ENCODE data around the gene TEDC1.

Gene TEDC1

DNA sequence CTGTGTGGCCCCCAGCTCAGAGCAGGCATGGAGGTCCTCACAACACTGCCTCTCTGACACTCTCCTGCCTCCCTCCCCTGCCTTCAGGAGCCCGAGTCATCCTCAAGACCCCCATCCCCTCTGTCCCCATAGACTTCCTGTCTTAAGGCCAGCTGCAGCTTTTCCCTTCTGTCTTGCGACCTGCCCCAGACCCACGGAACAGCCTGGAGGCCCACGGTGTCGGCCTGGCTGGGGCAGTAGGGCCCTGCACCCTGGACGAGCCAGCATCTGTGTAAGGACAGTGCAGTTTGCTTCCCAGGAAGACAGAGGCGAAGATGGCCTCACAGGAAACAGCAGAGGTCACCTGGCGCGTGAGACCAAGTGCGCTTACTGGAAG is 9.7 kb downstream of the TEDC1 start:
- Histone ChIP-seq H3K27ac (ENCODE audit: extremely low read depth, low read depth, low read length) (no peak overlapping the region), H3K4me3 (ENCODE audit: low read depth, low read length) (no peak overlapping the region), H3K4me1 (ENCODE audit: control insufficient read depth, insufficient read depth, low read length) (no peaks in the 10 kb centered on the region), H3K36me3 (ENCODE audit: control insufficient read depth in 2 of 2, insufficient read depth in 1 of 2, low read length in 2 of 2) (peaks cover 0 to 6% of the 10 kb centered on the region in 2 experiments; a peak in 1 of 3 replicates), H3K9me3 (ENCODE audit: control insufficient read depth, insufficient read depth, low read depth, low read length) (no peaks in the 10 kb centered on the region)
- CTCF ChIA-PET, result interaction anchor here (1.1 kb wide), 1 partner anchor 135 kb away, joined by 4 read pairs; no protein-coding TSS in a partner anchor
- POLR2A ChIA-PET, result interaction anchor here (1.3 to 1.4 kb wide), 2 partner anchors 9 to 11 kb away, joined by 3 to 5 read pairs; no protein-coding TSS in a partner anchor
- TF ChIP-seq ZBTB6 (tag by site-specific recombination; IDR thresholded peaks at IDR 0.05), result no peak
- no peak for TF ChIP-seq ZNF558 (tag by site-specific recombination; IDR thresholded peaks at IDR 0.05)
- TF ChIP-seq ZNF248 (tag by site-specific recombination; IDR thresholded peaks at IDR 0.05), result no peak
- TF ChIP-seq SP7 (tag by site-specific recombination; IDR thresholded peaks at IDR 0.05), result no peak

DNA sequence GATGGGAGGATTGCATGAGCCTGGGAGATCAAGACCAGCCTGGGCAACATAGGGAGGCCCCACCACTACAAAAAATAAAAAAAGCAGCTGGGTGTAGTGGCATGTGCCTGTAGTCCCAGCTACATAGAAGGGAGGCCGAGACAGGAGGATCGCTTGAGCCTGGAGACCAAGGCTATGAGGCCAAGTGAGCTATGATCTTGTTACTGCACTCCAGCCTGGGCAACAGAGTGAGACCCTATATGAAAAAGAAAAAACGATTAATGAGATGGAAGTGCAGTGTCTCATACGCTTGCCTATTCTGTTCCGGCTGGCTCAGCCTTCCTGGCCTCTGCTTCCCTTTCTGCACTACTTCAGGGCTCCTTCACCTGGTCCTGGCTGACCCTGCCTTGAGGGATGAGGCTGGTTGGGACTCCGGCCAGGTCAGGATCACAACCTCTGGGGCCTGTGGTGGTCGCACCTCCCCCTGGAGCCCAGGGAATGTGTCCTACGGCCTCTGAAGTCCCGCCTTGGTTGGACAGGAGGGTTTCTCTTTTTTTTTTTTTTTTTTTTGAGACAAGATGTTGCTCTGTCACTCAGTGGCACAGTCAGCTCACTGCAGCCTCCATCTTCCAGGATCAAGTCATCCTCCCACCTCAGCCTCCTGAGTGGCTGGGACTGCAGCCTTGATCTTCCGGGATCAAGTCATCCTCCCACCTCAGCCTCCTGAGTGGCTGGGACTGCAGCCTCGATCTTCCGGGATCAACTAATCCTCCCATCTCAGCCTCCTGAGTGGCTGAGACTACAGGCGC is 10.7 kb downstream of the TEDC1 start:
- TF ChIP-seq ZNF121 (tag by site-specific recombination; IDR thresholded peaks at IDR 0.05), result peak; percentile 94
- TF ChIP-seq GLI4 (tag by site-specific recombination; IDR thresholded peaks at IDR 0.05), result no peak
- peak; percentile 58 for TF ChIP-seq ZNF341 (tag by site-specific recombination; IDR thresholded peaks at IDR 0.05; ENCODE audit: low read depth)
- TF ChIP-seq ZNF664 (tag by site-specific recombination; IDR thresholded peaks at IDR 0.05), result peak; percentile 25; the same call in 1 of the 2 replicates
- H3K4me1 ChIP-seq (ENCODE audit: control insufficient read depth, insufficient read depth, low read length), result no peaks in the 10 kb centered on the region
- POLR2A ChIA-PET, result interaction anchor here (1.3 to 1.4 kb wide), 2 partner anchors 10 kb away, joined by 5 to 6 read pairs; partner anchors contain the start of gene TEDC1

GRCh38 chr14:105502446-105503295 is 11.6 kb downstream of the TEDC1 start:
- Histone ChIP-seq H3K27ac (ENCODE audit: extremely low read depth, low read depth, low read length) (no peak overlapping the region), H3K4me1 (ENCODE audit: control insufficient read depth, insufficient read depth, low read length) (no peaks in the 10 kb centered on the region), H3K9me3 (ENCODE audit: control insufficient read depth, insufficient read depth, low read depth, low read length) (no peaks in the 10 kb centered on the region), H3K4me3 (ENCODE audit: low read depth, low read length) (no peak overlapping the region), H3K36me3 (ENCODE audit: control insufficient read depth in 2 of 2, insufficient read depth in 1 of 2, low read length in 2 of 2) (peaks cover 0 to 5% of the 10 kb centered on the region in 2 experiments; a peak in 1 of 3 replicates)
- ChIA-PET POLR2A (no interaction called here), CTCF (interaction anchor here (1.3 kb wide), 1 partner anchor 22 kb away, joined by 4 read pairs; no protein-coding TSS in a partner anchor)
- TF ChIP-seq ZNF341 (tag by site-specific recombination; IDR thresholded peaks at IDR 0.05; ENCODE audit: low read depth), result no peak
- TF ChIP-seq, protein P1, sequence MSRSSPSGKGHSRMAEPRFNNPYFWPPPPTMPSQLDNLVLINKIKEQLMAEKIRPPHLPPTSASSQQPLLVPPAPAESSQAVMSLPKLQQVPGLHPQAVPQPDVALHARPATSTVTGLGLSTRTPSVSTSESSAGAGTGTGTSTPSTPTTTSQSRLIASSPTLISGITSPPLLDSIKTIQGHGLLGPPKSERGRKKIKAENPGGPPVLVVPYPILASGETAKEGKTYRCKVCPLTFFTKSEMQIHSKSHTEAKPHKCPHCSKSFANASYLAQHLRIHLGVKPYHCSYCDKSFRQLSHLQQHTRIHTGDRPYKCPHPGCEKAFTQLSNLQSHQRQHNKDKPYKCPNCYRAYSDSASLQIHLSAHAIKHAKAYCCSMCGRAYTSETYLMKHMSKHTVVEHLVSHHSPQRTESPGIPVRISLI (tag by site-specific recombination; IDR thresholded peaks at IDR 0.05), result no peak
- TF ChIP-seq ZNF785 (tag by site-specific recombination; IDR thresholded peaks at IDR 0.05), result no peak
- peak; percentile 81 for TF ChIP-seq ZFHX2 (tag by site-specific recombination; conservative IDR thresholded peaks at IDR 0.05)
- TF ChIP-seq, protein P2, sequence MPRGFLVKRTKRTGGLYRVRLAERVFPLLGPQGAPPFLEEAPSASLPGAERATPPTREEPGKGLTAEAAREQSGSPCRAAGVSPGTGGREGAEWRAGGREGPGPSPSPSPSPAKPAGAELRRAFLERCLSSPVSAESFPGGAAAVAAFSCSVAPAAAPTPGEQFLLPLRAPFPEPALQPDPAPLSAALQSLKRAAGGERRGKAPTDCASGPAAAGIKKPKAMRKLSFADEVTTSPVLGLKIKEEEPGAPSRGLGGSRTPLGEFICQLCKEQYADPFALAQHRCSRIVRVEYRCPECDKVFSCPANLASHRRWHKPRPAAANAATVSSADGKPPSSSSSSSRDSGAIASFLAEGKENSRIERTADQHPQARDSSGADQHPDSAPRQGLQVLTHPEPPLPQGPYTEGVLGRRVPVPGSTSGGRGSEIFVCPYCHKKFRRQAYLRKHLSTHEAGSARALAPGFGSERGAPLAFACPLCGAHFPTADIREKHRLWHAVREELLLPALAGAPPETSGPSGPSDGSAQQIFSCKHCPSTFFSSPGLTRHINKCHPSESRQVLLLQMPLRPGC (tag by site-specific recombination; IDR thresholded peaks at IDR 0.05), result no peak
- no peak for TF ChIP-seq ZNF335 (tag by site-specific recombination; conservative IDR thresholded peaks at IDR 0.05)
- TF ChIP-seq ZNF561 (tag by site-specific recombination; IDR thresholded peaks at IDR 0.05; ENCODE audit: borderline replicate concordance), result no peak
- TF ChIP-seq EGR2 (tag by site-specific recombination; IDR thresholded peaks at IDR 0.05; ENCODE audit: low read depth), result peak; percentile 65
- no peak for TF ChIP-seq ZNF121 (tag by site-specific recombination; IDR thresholded peaks at IDR 0.05)
- no peak for TF ChIP-seq ZNF426 (tag by site-specific recombination; IDR thresholded peaks at IDR 0.05)
- no peak for TF ChIP-seq ZNF184 (tag by site-specific recombination; IDR thresholded peaks at IDR 0.05)
- TF ChIP-seq ZBTB8A (tag by site-specific recombination; IDR thresholded peaks at IDR 0.05), result 0 out of 2 replicates have a peak, but pooled peaks have one; percentile 11

More for the DNA sequence above, 10.7 kb downstream of the TEDC1 start:
- Histone ChIP-seq H3K36me3 (ENCODE audit: control insufficient read depth in 2 of 2, insufficient read depth in 1 of 2, low read length in 2 of 2) (peaks cover 0 to 6% of the 10 kb centered on the region in 2 experiments; a peak in 1 of 3 replicates), H3K27ac (ENCODE audit: extremely low read depth, low read depth, low read length) (no peak overlapping the region), H3K4me3 (ENCODE audit: low read depth, low read length) (no peak overlapping the region), H3K9me3 (ENCODE audit: control insufficient read depth, insufficient read depth, low read depth, low read length) (no peaks in the 10 kb centered on the region)
- CTCF ChIA-PET, result interaction anchor here (0.7 to 1.3 kb wide), 3 partner anchors 21 to 136 kb away, joined by 4 read pairs; no protein-coding TSS in a partner anchor
